Fibroblast of villous mesenchyme (primary cell): ENCODE measurements around the gene TRAF2. TPM values are rescaled to one million over a fixed set of nuclear protein-coding genes. Genes with fewer than 3 reads are reported as not detected.

Source experiments
- DNase-seq: peaks from one replicate; pipeline ENCODE4 v3.0.0-alpha.2; 2010; ENCODE audit warnings: low read depth
- H3K4me3 ChIP-seq: 2 replicates; pipeline ENCODE4 v1.5.1; 2011; ENCODE audit warnings: low read depth, mild to moderate bottlenecking, low read length
- total RNA-seq: library from RNA; depleted of rRNA; stranded (reverse); fragments of >200 nt; gene quantifications from 2 replicates; pipeline ENCODE4 v1.2.3, GENCODE V29; 2012
- TF ChIP-seq, protein P1 (sequence below): IDR thresholded peaks from 2 replicates; pipeline ENCODE4 v1.5.1; 2012; ENCODE audit warnings: low read depth, mild to moderate bottlenecking, low read length; ENCODE audit not compliant: insufficient read depth

The TRAF2 gene
- total RNA-seq, 1 donor: 16.8 TPM

DNA sequence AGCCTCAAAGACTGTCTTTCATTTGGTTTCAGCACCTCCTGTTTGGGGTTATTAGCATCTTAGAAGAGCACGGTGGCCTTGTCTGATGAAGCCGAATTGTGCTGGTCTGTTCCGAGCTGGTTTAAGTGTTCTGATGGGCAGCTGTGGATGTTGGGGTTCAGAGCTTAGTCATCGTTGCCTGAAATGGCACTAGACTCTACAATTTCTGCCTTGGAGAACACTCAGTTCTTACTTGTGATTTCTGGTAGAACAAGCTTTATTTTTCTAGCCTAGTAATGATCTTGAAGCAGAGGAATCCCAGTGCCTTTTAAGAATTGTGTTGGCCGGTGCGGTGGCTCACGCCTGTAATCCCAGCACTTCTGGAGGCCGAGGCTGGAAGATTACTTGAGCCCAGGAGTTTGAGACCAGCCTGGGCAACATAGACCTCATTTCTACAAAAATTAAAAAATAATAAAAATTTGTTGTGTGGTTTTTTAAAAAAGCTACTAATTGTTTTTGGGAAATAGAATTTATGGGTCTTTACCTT lies 50.4 kb downstream of the TRAF2 start:
- H3K4me3 ChIP-seq: no peak overlapping the region
- TF ChIP-seq, protein P1, sequence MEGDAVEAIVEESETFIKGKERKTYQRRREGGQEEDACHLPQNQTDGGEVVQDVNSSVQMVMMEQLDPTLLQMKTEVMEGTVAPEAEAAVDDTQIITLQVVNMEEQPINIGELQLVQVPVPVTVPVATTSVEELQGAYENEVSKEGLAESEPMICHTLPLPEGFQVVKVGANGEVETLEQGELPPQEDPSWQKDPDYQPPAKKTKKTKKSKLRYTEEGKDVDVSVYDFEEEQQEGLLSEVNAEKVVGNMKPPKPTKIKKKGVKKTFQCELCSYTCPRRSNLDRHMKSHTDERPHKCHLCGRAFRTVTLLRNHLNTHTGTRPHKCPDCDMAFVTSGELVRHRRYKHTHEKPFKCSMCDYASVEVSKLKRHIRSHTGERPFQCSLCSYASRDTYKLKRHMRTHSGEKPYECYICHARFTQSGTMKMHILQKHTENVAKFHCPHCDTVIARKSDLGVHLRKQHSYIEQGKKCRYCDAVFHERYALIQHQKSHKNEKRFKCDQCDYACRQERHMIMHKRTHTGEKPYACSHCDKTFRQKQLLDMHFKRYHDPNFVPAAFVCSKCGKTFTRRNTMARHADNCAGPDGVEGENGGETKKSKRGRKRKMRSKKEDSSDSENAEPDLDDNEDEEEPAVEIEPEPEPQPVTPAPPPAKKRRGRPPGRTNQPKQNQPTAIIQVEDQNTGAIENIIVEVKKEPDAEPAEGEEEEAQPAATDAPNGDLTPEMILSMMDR: no peak
- no peak for DNase-seq

GRCh38 chr9:136937186-136938001 lies 51.1 kb downstream of the TRAF2 start:
- no peak overlapping the region for H3K4me3 ChIP-seq
- TF ChIP-seq, protein P1: no peak
- no peak for DNase-seq

- no peak for DNase-seq
- TF ChIP-seq, protein P1: no peak
- H3K4me3 ChIP-seq: no peak overlapping the region
Measured at GRCh38 chr9:136939431-136939995, 53.2 kb downstream of the TRAF2 start.

GRCh38 chr9:136939996-136940525 lies 53.7 kb downstream of the TRAF2 start:
- DNase-seq: no peak
- TF ChIP-seq, protein P1: no peak
- no peak overlapping the region for H3K4me3 ChIP-seq

DNA sequence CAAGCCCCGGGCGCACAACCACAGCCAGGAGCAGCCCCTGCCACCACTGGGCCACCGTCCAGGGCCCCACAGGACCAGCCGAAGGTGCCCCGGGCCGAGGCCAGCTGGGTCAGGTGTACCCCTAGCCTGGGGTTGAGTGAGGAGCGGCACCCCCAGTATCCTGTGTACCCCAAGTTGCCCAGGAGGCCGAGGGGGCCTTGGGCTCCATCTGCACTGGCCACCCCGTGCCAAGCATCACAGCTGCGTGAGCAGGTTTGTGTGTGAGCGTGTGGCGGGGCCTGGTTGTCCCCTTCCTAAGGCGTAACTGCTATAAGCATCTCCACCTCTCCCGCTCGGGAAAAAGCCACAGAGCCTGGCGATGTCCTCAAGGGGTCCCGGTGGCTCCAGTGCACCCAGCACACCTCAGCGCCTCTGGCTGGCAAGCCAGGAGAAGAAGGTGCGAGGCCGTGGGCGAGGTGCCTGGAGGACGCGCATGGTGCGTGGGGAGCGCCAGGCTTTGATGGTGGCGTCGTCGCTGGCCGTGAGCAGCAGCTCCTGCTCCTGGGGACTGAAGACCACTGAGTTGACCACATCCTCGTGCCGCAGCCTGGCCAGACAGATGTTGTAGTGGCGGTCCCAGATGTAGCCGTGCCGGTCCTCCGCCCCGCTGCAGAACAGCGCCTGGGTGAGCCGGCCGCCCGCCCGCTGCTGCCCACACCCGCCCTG lies 54.4 kb downstream of the TRAF2 start:
- no peak for DNase-seq
- TF ChIP-seq, protein P1: no peak
- H3K4me3 ChIP-seq: no peak overlapping the region

- DNase-seq: no peak
- TF ChIP-seq, protein P1: no peak
- no peak overlapping the region for H3K4me3 ChIP-seq
Measured at GRCh38 chr9:136941231-136942111, 55.2 kb downstream of the TRAF2 start.
